Activated CD4-positive, alpha-beta T cell treated with anti-CD3 and anti-CD28 coated beads, Interleukin-2, amount 10 ng/mL, durations not matched to agents 24 days and 14 days (primary cell): ENCODE data around the gene GFI1. TPM values are rescaled to one million over a fixed set of nuclear protein-coding genes. Genes with fewer than 3 reads are reported as not detected.

Experiments used
- DNase-seq: peaks from one replicate; pipeline ENCODE4 v3.0.0; 2022
- H3K27ac Mint-ChIP-seq: one replicate; pipeline ENCODE4 v1.8.0; 2022; ENCODE audit warnings: mild to moderate bottlenecking, mixed read lengths
- H3K27me3 Mint-ChIP-seq: one replicate; pipeline ENCODE4 v1.8.0; 2022; ENCODE audit warnings: mixed read lengths
- H3K36me3 Mint-ChIP-seq: one replicate; pipeline ENCODE4 v1.8.0; 2022; ENCODE audit warnings: low read depth, mild to moderate bottlenecking, mixed read lengths
- H3K4me1 Mint-ChIP-seq: one replicate; pipeline ENCODE4 v1.8.0; 2021; ENCODE audit warnings: mixed read lengths
- H3K4me3 Mint-ChIP-seq: one replicate; pipeline ENCODE4 v1.8.0; 2022; ENCODE audit warnings: mild to moderate bottlenecking, moderate library complexity, mixed read lengths
- H3K9me3 Mint-ChIP-seq: one replicate; pipeline ENCODE4 v1.8.0; 2021; ENCODE audit warnings: mixed read lengths
- intact Hi-C: fragments of 100-400 bp; cut with micrococcal nuclease; formaldehyde crosslinking; loops from one replicate; pipeline ENCODE4 v1.15.1; 2023
- total RNA-seq: library from RNA; stranded (reverse); gene quantifications from 2 replicates; pipeline ENCODE4 v1.2.3, GENCODE V29; 2022

GFI1 gene
- total RNA-seq, 1 donor from 2014 or later: 85.1 TPM

- Mint-ChIP-seq H3K27ac (no peak overlapping the region), H3K36me3 (peaks cover 66% of the 10 kb centered on the region), H3K9me3 (peaks cover 5% of the 10 kb centered on the region), H3K4me3 (no peak overlapping the region), H3K4me1 (peaks cover 55% of the 10 kb centered on the region), H3K27me3 (no peaks in the 10 kb centered on the region)
- DNase-seq: peak; percentile 26
- intact Hi-C loops: loop anchor here (5.0 kb wide), 2 partner anchors 362 to 668 kb away; partner anchors contain the start of gene RPL5
These were observed 16.5 kb downstream of the GFI1 start for GRCh38 chr1:92470216-92470615.

- Mint-ChIP-seq H3K27me3 (no peaks in the 10 kb centered on the region), H3K4me3 (peak overlapping the region; percentile 32), H3K4me1 (peaks cover 51% of the 10 kb centered on the region), H3K9me3 (peaks cover 8% of the 10 kb centered on the region), H3K27ac (peak overlapping the region; percentile 78), H3K36me3 (peaks cover 44% of the 10 kb centered on the region)
- intact Hi-C loops: no loop called here
- peak; percentile 47 for DNase-seq
These were observed 19.9 kb downstream of the GFI1 start for GRCh38 chr1:92466683-92467352.

- peak overlapping the region; percentile 7 for H3K4me3 Mint-ChIP-seq
- peak overlapping the region; percentile 74 for H3K27ac Mint-ChIP-seq
- DNase-seq: peak; percentile 53
- H3K9me3 Mint-ChIP-seq: peaks cover 3% of the 10 kb centered on the region
- no peaks in the 10 kb centered on the region for H3K27me3 Mint-ChIP-seq
- intact Hi-C loops: no loop called here
- H3K36me3 Mint-ChIP-seq: peaks cover 32% of the 10 kb centered on the region
- peaks cover 57% of the 10 kb centered on the region for H3K4me1 Mint-ChIP-seq
These were observed 21.5 kb downstream of the GFI1 start for GRCh38 chr1:92465256-92465647.

- peak overlapping the region; percentile 7 for H3K4me3 Mint-ChIP-seq
- intact Hi-C loops: no loop called here
- H3K27me3 Mint-ChIP-seq: no peaks in the 10 kb centered on the region
- peaks cover 59% of the 10 kb centered on the region for H3K4me1 Mint-ChIP-seq
- H3K9me3 Mint-ChIP-seq: peaks cover 3% of the 10 kb centered on the region
- peak overlapping the region; percentile 74 for H3K27ac Mint-ChIP-seq
- H3K36me3 Mint-ChIP-seq: peaks cover 30% of the 10 kb centered on the region
- DNase-seq: peak; percentile 67
These were observed 22.0 kb downstream of the GFI1 start for GRCh38 chr1:92464588-92465255.

GRCh38 chr1:92461364-92462097 is 25.2 kb downstream of the GFI1 start:
- H3K27me3 Mint-ChIP-seq: no peaks in the 10 kb centered on the region
- H3K4me1 Mint-ChIP-seq: peaks cover 51% of the 10 kb centered on the region
- intact Hi-C loops: no loop called here
- peak overlapping the region; percentile 34 for H3K27ac Mint-ChIP-seq
- H3K4me3 Mint-ChIP-seq: no peak overlapping the region
- H3K36me3 Mint-ChIP-seq: peaks cover 17% of the 10 kb centered on the region
- no peak for DNase-seq
- H3K9me3 Mint-ChIP-seq: peaks cover 3% of the 10 kb centered on the region

- peak; percentile 62 for DNase-seq
- intact Hi-C loops: no loop called here
- Mint-ChIP-seq H3K9me3 (peaks cover 3% of the 10 kb centered on the region), H3K4me1 (peaks cover 38% of the 10 kb centered on the region), H3K27ac (peak overlapping the region; percentile 88), H3K4me3 (peak overlapping the region; percentile 70), H3K27me3 (no peaks in the 10 kb centered on the region), H3K36me3 (peaks cover 7% of the 10 kb centered on the region)
These were observed 26.8 kb downstream of the GFI1 start for GRCh38 chr1:92459871-92460320.

- Mint-ChIP-seq H3K4me3 (no peak overlapping the region), H3K9me3 (no peaks in the 10 kb centered on the region), H3K4me1 (peaks cover 27% of the 10 kb centered on the region), H3K27me3 (no peaks in the 10 kb centered on the region), H3K36me3 (peaks cover 1% of the 10 kb centered on the region), H3K27ac (no peak overlapping the region)
- intact Hi-C loops: no loop called here
- no peak for DNase-seq
These were observed 28.6 kb downstream of the GFI1 start for GRCh38 chr1:92458146-92458545.

- Mint-ChIP-seq H3K27ac (no peak overlapping the region), H3K36me3 (no peaks in the 10 kb centered on the region), H3K4me1 (peaks cover 14% of the 10 kb centered on the region), H3K9me3 (peaks cover 10% of the 10 kb centered on the region), H3K4me3 (no peak overlapping the region), H3K27me3 (peaks cover 12% of the 10 kb centered on the region)
- DNase-seq: no peak
- intact Hi-C loops: no loop called here
These were observed 38.7 kb downstream of the GFI1 start for GRCh38 chr1:92447976-92448375.

GRCh38 chr1:92447033-92447681 is 39.6 kb downstream of the GFI1 start:
- no peak for DNase-seq
- no peaks in the 10 kb centered on the region for H3K36me3 Mint-ChIP-seq
- H3K9me3 Mint-ChIP-seq: peaks cover 10% of the 10 kb centered on the region
- H3K4me3 Mint-ChIP-seq: no peak overlapping the region
- intact Hi-C loops: no loop called here
- H3K4me1 Mint-ChIP-seq: peaks cover 14% of the 10 kb centered on the region
- H3K27me3 Mint-ChIP-seq: peaks cover 12% of the 10 kb centered on the region
- H3K27ac Mint-ChIP-seq: no peak overlapping the region

- Mint-ChIP-seq H3K27ac (no peak overlapping the region), H3K4me3 (no peak overlapping the region), H3K4me1 (peaks cover 14% of the 10 kb centered on the region), H3K9me3 (peaks cover 10% of the 10 kb centered on the region), H3K36me3 (no peaks in the 10 kb centered on the region), H3K27me3 (peaks cover 12% of the 10 kb centered on the region)
- DNase-seq: no peak
- intact Hi-C loops: no loop called here
These were observed 40.2 kb downstream of the GFI1 start for GRCh38 chr1:92446546-92446945.

- Mint-ChIP-seq H3K36me3 (no peaks in the 10 kb centered on the region), H3K4me1 (peaks cover 14% of the 10 kb centered on the region), H3K4me3 (no peak overlapping the region), H3K27ac (no peak overlapping the region), H3K27me3 (peaks cover 10% of the 10 kb centered on the region), H3K9me3 (peaks cover 8% of the 10 kb centered on the region)
- no peak for DNase-seq
- intact Hi-C loops: no loop called here
These were observed 40.9 kb downstream of the GFI1 start for GRCh38 chr1:92445865-92446264.

GRCh38 chr1:92444351-92444750 is 42.4 kb downstream of the GFI1 start:
- H3K27ac Mint-ChIP-seq: no peak overlapping the region
- peaks cover 6% of the 10 kb centered on the region for H3K27me3 Mint-ChIP-seq
- H3K4me3 Mint-ChIP-seq: no peak overlapping the region
- DNase-seq: no peak
- no peaks in the 10 kb centered on the region for H3K36me3 Mint-ChIP-seq
- H3K9me3 Mint-ChIP-seq: no peaks in the 10 kb centered on the region
- H3K4me1 Mint-ChIP-seq: peaks cover 16% of the 10 kb centered on the region
- intact Hi-C loops: no loop called here

- H3K36me3 Mint-ChIP-seq: no peaks in the 10 kb centered on the region
- intact Hi-C loops: no loop called here
- H3K27ac Mint-ChIP-seq: no peak overlapping the region
- no peak overlapping the region for H3K4me3 Mint-ChIP-seq
- H3K4me1 Mint-ChIP-seq: peaks cover 21% of the 10 kb centered on the region
- DNase-seq: no peak
- H3K9me3 Mint-ChIP-seq: no peaks in the 10 kb centered on the region
- H3K27me3 Mint-ChIP-seq: peaks cover 6% of the 10 kb centered on the region
These were observed 42.8 kb downstream of the GFI1 start for GRCh38 chr1:92443893-92444292.
